Small intestine (tissue), 7 donors: Measurements from ENCODE around the gene SLC66A1. TPM values are rescaled to one million over a fixed set of nuclear protein-coding genes. Genes with fewer than 3 reads are reported as not detected.

Experiments
- DNase-seq, 2 donors: peaks; one replicate each; pipeline versions ENCODE4 v3.0.0 to v3.0.0-alpha.2; 2013
- FAIRE-seq: peaks from 2 replicates; lab custom pipeline; 2012; peaks lifted over from hg19 to GRCh38; lab: Jason Lieb, UNC
- H3K27ac ChIP-seq, 3 donors: one replicate each; pipeline ENCODE4 v1.5.1; 2013; ENCODE audit warnings: low read length in 2 of 3, mild to moderate bottlenecking in 2 of 3, control low read depth in 1 of 3, inconsistent platforms in 1 of 3, low read depth in 1 of 3, moderate library complexity in 1 of 3
- H3K27me3 ChIP-seq, 3 donors: one replicate each; pipeline ENCODE4 v1.6.1; 2013; ENCODE audit warnings: low read length in 3 of 3, inconsistent platforms in 1 of 3; ENCODE audit not compliant: control insufficient read depth in 3 of 3, insufficient read depth in 3 of 3
- H3K36me3 ChIP-seq, 3 donors: one replicate each; pipeline ENCODE4 v1.6.1; 2013; ENCODE audit warnings: low read length in 3 of 3, inconsistent platforms in 1 of 3, low read depth in 1 of 3, mild to moderate bottlenecking in 1 of 3, moderate library complexity in 1 of 3; ENCODE audit not compliant: control insufficient read depth in 3 of 3, insufficient read depth in 2 of 3
- H3K4me1 ChIP-seq, 3 donors: one replicate each; pipeline ENCODE4 v1.6.1; 2013; ENCODE audit warnings: low read length in 2 of 3, inconsistent platforms in 1 of 3, low read depth in 1 of 3, mild to moderate bottlenecking in 1 of 3, moderate library complexity in 1 of 3; ENCODE audit not compliant: control insufficient read depth in 3 of 3, insufficient read depth in 2 of 3
- H3K4me3 ChIP-seq, 3 donors: one replicate each; pipeline ENCODE4 v1.5.1; 2013; ENCODE audit warnings: low read length in 3 of 3, control low read depth in 1 of 3, inconsistent platforms in 1 of 3, low read depth in 1 of 3, mild to moderate bottlenecking in 1 of 3, moderate library complexity in 1 of 3
- H3K9me3 ChIP-seq, 2 donors: one replicate each; pipeline ENCODE4 v1.6.1; 2013; ENCODE audit warnings: low read depth in 1 of 2, low read length in 1 of 2; ENCODE audit not compliant: control insufficient read depth in 2 of 2, insufficient read depth in 1 of 2
- WGBS, 3 donors: extraction: QIAGEN DNeasy Blood & Tissue Kit; methylation state at CpG; one replicate each; pipeline ENCODE4 v1.1.7; 2013; 5-methylcytosine and 5-hydroxymethylcytosine counted together
- polyA plus RNA-seq, 4 donors: library from polyadenylated mRNA; stranded (reverse) in 3 of 4; unstranded in 1 of 4; fragments of 200-250 nt in 3 of 4; fragments of 120-200 nt in 1 of 4; gene quantifications; one replicate each; pipeline versions ENCODE4 v1.2.1 to v1.2.3, GENCODE V29; 2013
- donor health status: healthy with polysubstance abuse.
- donor health status: control.
- donor health status: control.
- donor health status: Bipolar disorder and iron deficiency.
- donor health status: healthy.

Gene SLC66A1
- polyA plus RNA-seq, 4 donors: 14.6 to 46.7 (median 30.0) TPM

- FAIRE-seq: no peak
- 74 to 92% (median 88%) methylated on average over 10 of the region's 10 CpGs for WGBS, 3 donors
- Histone ChIP-seq H3K27ac (peak overlapping the region in 1 of 3 donors; percentile 24), H3K27me3 (no peaks in the 10 kb centered on the region), H3K4me1 (peaks cover 0 to 11% (median 0%) of the 10 kb centered on the region in 3 donors), H3K9me3 (no peaks in the 10 kb centered on the region), H3K4me3 (no peak overlapping the region), H3K36me3 (peaks cover 17 to 90% (median 26%) of the 10 kb centered on the region in 3 donors)
- no peak for DNase-seq
Observed at GRCh38 chr1:19351873-19352272, 39.7 kb downstream of the SLC66A1 start.

- H3K4me1 ChIP-seq: peaks cover 0 to 11% (median under 1%) of the 10 kb centered on the region in 3 donors
Observed at GRCh38 chr1:19352839-19353238, 40.7 kb downstream of the SLC66A1 start.

GRCh38 chr1:19353596-19353995 is 41.5 kb downstream of the SLC66A1 start:
- H3K4me1 ChIP-seq: peaks cover 0 to 13% (median 2%) of the 10 kb centered on the region in 3 donors
- FAIRE-seq (no peak), DNase-seq (no peak)
- no peaks in the 10 kb centered on the region for H3K9me3 ChIP-seq
- no peak overlapping the region for H3K4me3 ChIP-seq
- no peaks in the 10 kb centered on the region for H3K27me3 ChIP-seq
- H3K36me3 ChIP-seq: peaks cover 17 to 91% (median 26%) of the 10 kb centered on the region in 3 donors
- H3K27ac ChIP-seq: peak overlapping the region in 1 of 3 donors; percentile 6
- 55 to 80% (median 70%) methylated on average over 8 of the region's 8 CpGs for WGBS, 3 donors

More at GRCh38 chr1:19352839-19353238, 40.7 kb downstream of the SLC66A1 start:
- Histone ChIP-seq H3K27me3 (no peaks in the 10 kb centered on the region), H3K4me3 (no peak overlapping the region), H3K36me3 (peaks cover 17 to 89% (median 26%) of the 10 kb centered on the region in 3 donors), H3K9me3 (no peaks in the 10 kb centered on the region), H3K27ac (peak overlapping the region in 1 of 3 donors; percentile 1)
- DNase-seq: no peak
- WGBS, 3 donors: 89 to 92% (median 89%) methylated on average over 14 of the region's 14 CpGs
- FAIRE-seq: no peak

DNA sequence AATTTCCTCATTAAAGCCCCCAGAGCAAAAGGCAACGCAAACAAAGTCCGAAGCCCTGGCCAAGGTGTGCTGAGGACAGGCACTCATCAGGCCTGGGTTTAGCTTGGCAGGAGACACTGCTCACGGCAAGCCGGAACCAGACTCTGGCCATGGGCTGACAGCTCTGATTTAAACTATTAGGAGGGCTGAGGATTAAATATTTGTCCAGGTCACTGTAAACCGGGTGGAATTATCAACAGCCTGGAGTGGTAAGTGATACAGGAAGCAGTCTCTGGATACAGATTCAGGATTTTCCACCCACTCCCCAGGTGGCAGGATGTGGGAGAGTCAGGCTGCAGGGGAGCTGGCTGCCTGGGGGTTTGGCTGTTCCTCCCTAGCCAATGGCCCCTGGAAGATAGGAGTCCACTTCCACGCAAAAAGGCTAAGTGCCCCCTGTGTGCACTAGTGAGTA is 42.4 kb downstream of the SLC66A1 start:
- no peaks in the 10 kb centered on the region for H3K9me3 ChIP-seq
- H3K27me3 ChIP-seq: no peaks in the 10 kb centered on the region
- DNase-seq: no peak
- no peak overlapping the region for H3K4me3 ChIP-seq
- H3K36me3 ChIP-seq: peaks cover 17 to 88% (median 26%) of the 10 kb centered on the region in 3 donors
- H3K27ac ChIP-seq: no peak overlapping the region
- FAIRE-seq: no peak
- 82 to 93% (median 91%) methylated on average over 6 of the region's 6 CpGs for WGBS, 3 donors
- H3K4me1 ChIP-seq: peaks cover 0 to 13% (median 2%) of the 10 kb centered on the region in 3 donors

DNA sequence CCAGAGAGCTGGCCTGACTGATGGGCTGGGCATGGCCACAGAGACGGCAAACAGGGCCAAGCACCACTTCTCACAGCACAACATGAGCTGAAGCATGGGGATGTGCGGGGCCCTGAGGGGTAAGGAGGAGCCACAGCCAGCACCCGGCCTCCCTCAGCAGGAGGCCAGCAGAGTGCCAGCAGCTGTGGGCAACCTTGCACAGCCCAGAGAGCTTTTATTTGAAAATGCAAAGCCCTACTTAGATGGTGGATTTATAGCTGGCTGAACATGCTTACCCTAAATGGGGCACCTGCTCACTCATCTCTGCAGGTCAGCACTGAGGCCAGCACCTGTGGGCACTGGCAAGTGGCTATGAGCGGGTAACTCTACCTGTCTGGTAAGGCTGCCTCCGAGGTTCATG is 44.1 kb downstream of the SLC66A1 start:
- no peaks in the 10 kb centered on the region for H3K27me3 ChIP-seq
- 83 to 95% (median 95%) methylated on average over 5 of the region's 5 CpGs for WGBS, 3 donors
- no peak overlapping the region for H3K4me3 ChIP-seq
- H3K4me1 ChIP-seq: peaks cover 0 to 13% (median 2%) of the 10 kb centered on the region in 3 donors
- H3K9me3 ChIP-seq: no peaks in the 10 kb centered on the region
- DNase-seq: no peak
- peaks cover 17 to 81% (median 21%) of the 10 kb centered on the region in 3 donors for H3K36me3 ChIP-seq
- FAIRE-seq: no peak
- H3K27ac ChIP-seq: no peak overlapping the region

GRCh38 chr1:19357299-19357986 is 45.3 kb downstream of the SLC66A1 start:
- H3K27me3 ChIP-seq: no peaks in the 10 kb centered on the region
- DNase-seq: peak; percentile 57 to 73
- WGBS, 3 donors: 66 to 83% (median 80%) methylated on average over 13 of the region's 13 CpGs
- FAIRE-seq: no peak
- H3K4me1 ChIP-seq: peaks cover 0 to 13% (median 2%) of the 10 kb centered on the region in 3 donors
- H3K36me3 ChIP-seq: peaks cover 13 to 75% (median 17%) of the 10 kb centered on the region in 3 donors
- peak overlapping the region in 2 of 3 donors; percentile 16 to 63 for H3K27ac ChIP-seq
- no peaks in the 10 kb centered on the region for H3K9me3 ChIP-seq
- H3K4me3 ChIP-seq: no peak overlapping the region

GRCh38 chr1:19358710-19359109 is 46.6 kb downstream of the SLC66A1 start:
- Histone ChIP-seq H3K4me1 (peaks cover 3 to 21% (median 5%) of the 10 kb centered on the region in 3 donors), H3K9me3 (no peaks in the 10 kb centered on the region), H3K4me3 (no peak overlapping the region), H3K27ac (peak overlapping the region in 1 of 3 donors; percentile 16), H3K27me3 (no peaks in the 10 kb centered on the region), H3K36me3 (peaks cover 10 to 72% (median 14%) of the 10 kb centered on the region in 3 donors)
- 83 to 90% (median 84%) methylated on average over 8 of the region's 8 CpGs for WGBS, 3 donors
- DNase-seq: no peak
- FAIRE-seq: no peak

GRCh38 chr1:19359357-19359756 is 47.2 kb downstream of the SLC66A1 start:
- Histone ChIP-seq H3K4me1 (peaks cover 3 to 28% (median 6%) of the 10 kb centered on the region in 3 donors), H3K27me3 (no peaks in the 10 kb centered on the region), H3K9me3 (no peaks in the 10 kb centered on the region), H3K27ac (no peak overlapping the region), H3K36me3 (peaks cover 9 to 69% (median 10%) of the 10 kb centered on the region in 3 donors), H3K4me3 (no peak overlapping the region)
- 83 to 94% (median 86%) methylated on average over 11 of the region's 11 CpGs for WGBS, 3 donors
- DNase-seq: no peak
- no peak for FAIRE-seq
